Measurements from ENCODE around the gene SDF4. TPM values are rescaled to one million over a fixed set of nuclear protein-coding genes. Genes with fewer than 3 reads are reported as not detected.

Gene SDF4
- total and polyA plus RNA-seq, 2 of the 13 experiments (the other 11 are each of a cell fraction or from before 2014, with no cell fraction given), result 80.8 to 107 TPM

DNA sequence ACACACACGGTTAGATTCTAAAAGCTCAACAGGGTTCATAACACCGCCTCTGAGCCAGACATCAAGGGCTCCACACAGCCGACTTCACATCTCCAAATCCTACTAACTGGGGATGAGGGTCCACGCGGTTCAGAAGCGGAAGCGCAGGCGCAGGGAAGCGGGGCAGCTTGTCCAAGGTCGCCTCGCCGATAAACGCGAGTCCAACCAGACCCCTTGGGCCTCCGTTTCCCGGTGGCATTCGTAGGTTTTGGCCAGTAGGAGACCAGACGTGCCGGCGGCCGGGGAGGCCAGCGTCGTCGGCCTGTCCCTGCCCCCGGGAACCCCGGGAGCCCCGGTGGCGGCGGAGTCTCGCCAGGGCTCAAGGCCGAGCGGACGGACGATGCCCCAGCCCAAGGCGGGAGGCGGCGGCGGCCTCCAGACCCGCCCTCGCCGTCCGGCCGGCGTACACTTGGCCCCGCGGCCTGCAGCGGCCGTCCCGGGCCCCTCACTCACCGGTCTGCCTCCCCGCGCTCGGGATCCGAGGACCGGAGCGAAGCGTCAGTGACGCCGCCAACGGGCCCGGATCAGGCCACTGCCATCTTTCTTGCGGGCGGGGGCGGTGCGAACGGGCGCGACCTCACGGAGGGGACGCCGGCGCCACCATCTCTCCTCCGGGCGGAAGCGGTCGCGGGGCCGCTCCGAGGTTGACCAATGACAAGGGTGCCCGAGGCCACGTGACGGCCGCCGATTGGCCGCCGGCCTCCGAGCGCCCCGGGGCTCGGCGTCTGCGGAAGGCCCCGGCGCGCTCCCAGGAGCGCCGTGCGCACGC, at the start of gene SDF4 (continued):
- peak; percentile 90 for TF ChIP-seq ZHX1 (CRISPR knock-in tag; IDR thresholded peaks at IDR 0.05; ENCODE audit: low read depth)
- no peak for TF ChIP-seq ZNF720 (CRISPR knock-in tag; IDR thresholded peaks at IDR 0.05)
- TF ChIP-seq JUNB (CRISPR knock-in tag; IDR thresholded peaks at IDR 0.05; ENCODE audit: borderline replicate concordance), result no peak
- no peak for TF ChIP-seq ZNF615 (CRISPR knock-in tag; IDR thresholded peaks at IDR 0.05; ENCODE audit: borderline replicate concordance)
- no peak for TF ChIP-seq HNRNPH1 (optimal IDR thresholded peaks at IDR 0.05; ENCODE audit: low read depth, low read length)
- TF ChIP-seq ATF1 (CRISPR knock-in tag; IDR thresholded peaks at IDR 0.05), result no peak
- no peak for TF ChIP-seq ZNF549 (CRISPR knock-in tag; IDR thresholded peaks at IDR 0.05)
- no peak for TF ChIP-seq EEA1 (CRISPR knock-in tag; IDR thresholded peaks at IDR 0.05; ENCODE audit: borderline replicate concordance)
- TF ChIP-seq ZNF556 (CRISPR knock-in tag; IDR thresholded peaks at IDR 0.05; ENCODE audit: borderline replicate concordance), result no peak
- TF ChIP-seq RELA (CRISPR knock-in tag; IDR thresholded peaks at IDR 0.05), result no peak
- TF ChIP-seq NCOA1 (CRISPR knock-in tag; IDR thresholded peaks at IDR 0.05), result no peak
- TF ChIP-seq BRD4 (CRISPR knock-in tag; IDR thresholded peaks at IDR 0.05), result peak; percentile 58; the same call in 1 of the 2 replicates
- TF ChIP-seq CREB1 (IDR thresholded peaks at IDR 0.05), result peak; percentile 71
- TF ChIP-seq CREB1 (CRISPR knock-in tag; IDR thresholded peaks at IDR 0.05), result peak; percentile 67
- TF ChIP-seq, protein P1, sequence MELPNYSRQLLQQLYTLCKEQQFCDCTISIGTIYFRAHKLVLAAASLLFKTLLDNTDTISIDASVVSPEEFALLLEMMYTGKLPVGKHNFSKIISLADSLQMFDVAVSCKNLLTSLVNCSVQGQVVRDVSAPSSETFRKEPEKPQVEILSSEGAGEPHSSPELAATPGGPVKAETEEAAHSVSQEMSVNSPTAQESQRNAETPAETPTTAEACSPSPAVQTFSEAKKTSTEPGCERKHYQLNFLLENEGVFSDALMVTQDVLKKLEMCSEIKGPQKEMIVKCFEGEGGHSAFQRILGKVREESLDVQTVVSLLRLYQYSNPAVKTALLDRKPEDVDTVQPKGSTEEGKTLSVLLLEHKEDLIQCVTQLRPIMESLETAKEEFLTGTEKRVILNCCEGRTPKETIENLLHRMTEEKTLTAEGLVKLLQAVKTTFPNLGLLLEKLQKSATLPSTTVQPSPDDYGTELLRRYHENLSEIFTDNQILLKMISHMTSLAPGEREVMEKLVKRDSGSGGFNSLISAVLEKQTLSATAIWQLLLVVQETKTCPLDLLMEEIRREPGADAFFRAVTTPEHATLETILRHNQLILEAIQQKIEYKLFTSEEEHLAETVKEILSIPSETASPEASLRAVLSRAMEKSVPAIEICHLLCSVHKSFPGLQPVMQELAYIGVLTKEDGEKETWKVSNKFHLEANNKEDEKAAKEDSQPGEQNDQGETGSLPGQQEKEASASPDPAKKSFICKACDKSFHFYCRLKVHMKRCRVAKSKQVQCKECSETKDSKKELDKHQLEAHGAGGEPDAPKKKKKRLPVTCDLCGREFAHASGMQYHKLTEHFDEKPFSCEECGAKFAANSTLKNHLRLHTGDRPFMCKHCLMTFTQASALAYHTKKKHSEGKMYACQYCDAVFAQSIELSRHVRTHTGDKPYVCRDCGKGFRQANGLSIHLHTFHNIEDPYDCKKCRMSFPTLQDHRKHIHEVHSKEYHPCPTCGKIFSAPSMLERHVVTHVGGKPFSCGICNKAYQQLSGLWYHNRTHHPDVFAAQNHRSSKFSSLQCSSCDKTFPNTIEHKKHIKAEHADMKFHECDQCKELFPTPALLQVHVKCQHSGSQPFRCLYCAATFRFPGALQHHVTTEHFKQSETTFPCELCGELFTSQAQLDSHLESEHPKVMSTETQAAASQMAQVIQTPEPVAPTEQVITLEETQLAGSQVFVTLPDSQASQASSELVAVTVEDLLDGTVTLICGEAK (IDR thresholded peaks at IDR 0.05), result no peak
- TF ChIP-seq, protein P1 (CRISPR knock-in tag; IDR thresholded peaks at IDR 0.05), result peak; percentile 47; the same call in 1 of the 2 replicates
- peak; percentile 28; the same call in 1 of the 2 replicates for TF ChIP-seq ZNF337 (CRISPR knock-in tag; IDR thresholded peaks at IDR 0.05; ENCODE audit: borderline replicate concordance, low read depth)
- no peak for TF ChIP-seq MAX (IDR thresholded peaks at IDR 0.05)
- TF ChIP-seq HMG20A (CRISPR knock-in tag; IDR thresholded peaks at IDR 0.05; ENCODE audit: borderline replicate concordance), result no peak
- 0 out of 2 replicates have a peak, but pooled peaks have one; percentile 54 for TF ChIP-seq ZNF792 (CRISPR knock-in tag; IDR thresholded peaks at IDR 0.05)
